ENCODE data around the gene INPP5J. TPM values are rescaled to one million over a fixed set of nuclear protein-coding genes. Genes with fewer than 3 reads are reported as not detected.
"Not testable (repeated sequence)": the region's sequence is repeated elsewhere in the genome, so short reads cannot be mapped to it uniquely, and the experiment has no call there.

The INPP5J gene
- total RNA-seq, result 10 to 100 TPM in 8 of 9 donors, 1 to 10 TPM in 1; 8.4 to 23.1 (median 21.6) TPM
- polyA plus RNA-seq, result 10 to 100 TPM in 1 of 2 donors, 1 to 10 TPM in 1; 9.7 to 12.9 TPM
- long read RNA-seq, donor 1, partial matches to known transcripts, result 33 of 44 reads
- long read RNA-seq, donor 1, other reads (novel, unspliced or antisense), result 6 of 44 reads
- long read RNA-seq, donor 2, partial matches to known transcripts, result 66 of 86 reads
- long read RNA-seq, donor 2, other reads (novel, unspliced or antisense), result 13 of 86 reads
- long read RNA-seq, donor 3, partial matches to known transcripts, result 42 of 54 reads
- long read RNA-seq, donor 3, other reads (novel, unspliced or antisense), result 4 of 54 reads

GRCh38 chr22:31122532-31123291, at the start of gene INPP5J:
Gene INPP5J (plus strand): TSS chr22:31122966. CDS start chr22:31123015, 49 bp downstream.
- Histone ChIP-seq H3K4me3 (peak within 1 kb of the TSS; percentile 32 to 74 (median 58)), H3K9me3 (no peaks in the 10 kb centered on the region), H3K27me3 (no peaks in the 10 kb centered on the region), H3K36me3 (no peaks in the 10 kb centered on the region), H3K27ac (peak within 1 kb of the TSS; percentile 56 to 89 (median 80)), H3K4me1 (peaks cover 0 to 53% (median 21%) of the 10 kb centered on the region in 12 donors)
- intact Hi-C loops (cut with DNase I), result no loop called here
- 6 to 17% (median 11%) methylated on average over 7 to 10 of the region's 10 CpGs for WGBS, 4 donors
- ATAC-seq (peak; percentile 65 to 83 (median 74)), DNase-seq (peak in 4 of 5 donors; percentile 69 to 78 (median 70))
- TF ChIP-seq POLR2A (IDR thresholded peaks at IDR 0.05), result no peak
- TF ChIP-seq, protein P1, sequence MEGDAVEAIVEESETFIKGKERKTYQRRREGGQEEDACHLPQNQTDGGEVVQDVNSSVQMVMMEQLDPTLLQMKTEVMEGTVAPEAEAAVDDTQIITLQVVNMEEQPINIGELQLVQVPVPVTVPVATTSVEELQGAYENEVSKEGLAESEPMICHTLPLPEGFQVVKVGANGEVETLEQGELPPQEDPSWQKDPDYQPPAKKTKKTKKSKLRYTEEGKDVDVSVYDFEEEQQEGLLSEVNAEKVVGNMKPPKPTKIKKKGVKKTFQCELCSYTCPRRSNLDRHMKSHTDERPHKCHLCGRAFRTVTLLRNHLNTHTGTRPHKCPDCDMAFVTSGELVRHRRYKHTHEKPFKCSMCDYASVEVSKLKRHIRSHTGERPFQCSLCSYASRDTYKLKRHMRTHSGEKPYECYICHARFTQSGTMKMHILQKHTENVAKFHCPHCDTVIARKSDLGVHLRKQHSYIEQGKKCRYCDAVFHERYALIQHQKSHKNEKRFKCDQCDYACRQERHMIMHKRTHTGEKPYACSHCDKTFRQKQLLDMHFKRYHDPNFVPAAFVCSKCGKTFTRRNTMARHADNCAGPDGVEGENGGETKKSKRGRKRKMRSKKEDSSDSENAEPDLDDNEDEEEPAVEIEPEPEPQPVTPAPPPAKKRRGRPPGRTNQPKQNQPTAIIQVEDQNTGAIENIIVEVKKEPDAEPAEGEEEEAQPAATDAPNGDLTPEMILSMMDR (IDR thresholded peaks at IDR 0.05), result no peak

GRCh38 chr22:31073125-31073524, 49.6 kb upstream of the INPP5J start:
- DNase-seq; H3K9me3 ChIP-seq; H3K36me3 ChIP-seq; H3K27me3 ChIP-seq; H3K4me3 ChIP-seq; intact Hi-C loops (cut with DNase I): not testable (repeated sequence)
- Histone ChIP-seq H3K27ac (peak overlapping the region in 8 of 12 donors; percentile 16 to 64 (median 46)), H3K4me1 (peaks cover 0 to 27% (median 13%) of the 10 kb centered on the region in 12 donors)
- 66 to 76% (median 71%) methylated on average over 9 of the region's 9 CpGs for WGBS, 4 donors
- peak in 1 of 4 donors; percentile 53 for ATAC-seq

DNA sequence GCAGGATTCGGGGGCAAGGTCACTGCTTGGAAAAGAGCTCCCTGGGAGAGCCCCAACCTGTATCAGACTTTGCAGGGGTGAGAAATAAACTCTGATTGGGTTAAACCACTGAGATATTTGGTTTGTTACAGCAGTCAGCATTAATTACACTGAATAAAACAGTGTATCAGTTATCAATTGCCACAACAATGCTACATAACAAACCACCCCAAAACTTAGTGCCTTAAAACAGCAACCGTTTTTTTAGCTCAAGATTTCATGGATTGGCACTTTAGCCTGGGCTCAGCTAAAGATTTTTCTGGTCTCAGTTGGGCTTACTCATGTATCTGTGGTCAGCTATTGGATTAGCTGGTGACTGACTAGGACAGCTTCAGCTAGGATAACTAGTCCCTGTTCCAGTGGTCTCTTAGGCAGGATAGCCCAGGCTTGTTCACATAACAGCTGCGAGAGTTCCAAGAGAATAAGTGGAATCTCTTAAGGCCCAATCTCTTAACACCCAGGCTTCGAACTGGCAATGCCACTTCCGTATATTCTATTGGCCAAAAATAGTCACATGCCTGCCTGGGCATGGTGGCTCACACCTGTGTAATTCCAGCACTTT, 49.1 kb upstream of the INPP5J start:
- WGBS, 4 donors, result 60 to 86% (median 78%) methylated on average over 4 to 5 of the region's 5 CpGs
- H3K36me3 ChIP-seq; DNase-seq; ATAC-seq; intact Hi-C loops (cut with DNase I); H3K27me3 ChIP-seq; H3K4me3 ChIP-seq; H3K9me3 ChIP-seq: not testable (repeated sequence)
- H3K4me1 ChIP-seq, result peaks cover 0 to 27% (median 13%) of the 10 kb centered on the region in 12 donors
- peak overlapping the region in 7 of 12 donors; percentile 32 to 64 (median 46) for H3K27ac ChIP-seq

GRCh38 chr22:31075961-31076360, 46.8 kb upstream of the INPP5J start:
- H3K9me3 ChIP-seq, result no peaks in the 10 kb centered on the region
- DNase-seq (peak; percentile 91 to 96 (median 93)), ATAC-seq (peak; percentile 85 to 91 (median 90))
- intact Hi-C loops (cut with DNase I), result no loop called here
- no peaks in the 10 kb centered on the region for H3K36me3 ChIP-seq
- TF ChIP-seq POLR2A (IDR thresholded peaks at IDR 0.05), result peak in 1 of 2 donors; percentile 35
- TF ChIP-seq, protein P1 (IDR thresholded peaks at IDR 0.05), result no peak
- peaks cover 0 to 32% (median 16%) of the 10 kb centered on the region in 12 donors for H3K4me1 ChIP-seq
- peak overlapping the region; percentile 72 to 91 (median 81) for H3K27ac ChIP-seq
- H3K4me3 ChIP-seq, result peak overlapping the region in 3 of 12 donors; percentile 2 to 24 (median 5)
- WGBS, 4 donors, result 28 to 59% (median 34%) methylated on average over 11 to 15 of the region's 15 CpGs
- no peaks in the 10 kb centered on the region for H3K27me3 ChIP-seq

All from heart left ventricle (tissue), 16 donors.